Astrocyte of the cerebellum (primary cell): ENCODE data around the gene FAM53B.

Experiments
- DNase-seq: peaks from one replicate; pipeline ENCODE4 v3.0.0-alpha.2; 2011; ENCODE audit warnings: low read depth
- H3K4me3 ChIP-seq: 2 replicates; pipeline ENCODE4 v1.5.1; 2011; ENCODE audit warnings: mild to moderate bottlenecking, low read depth, low read length, moderate library complexity
- CTCF ChIP-seq: IDR thresholded peaks from 2 replicates; pipeline ENCODE4 v1.5.1; 2012; ENCODE audit warnings: low read length, low read depth, moderate library complexity, mild to moderate bottlenecking; ENCODE audit errors: missing control alignments
- in situ Hi-C: cut with HindIII; loops from 2 replicates; pipeline ENCODE4 v1.10.0; 2017; ENCODE audit warnings: low sequenced_read_pairs

The FAM53B gene

GRCh38 chr10:124606822-124607221, 137.4 kb downstream of the FAM53B start:
- in situ Hi-C loops: no loop called here
- H3K4me3 ChIP-seq: no peak overlapping the region
- no peak for TF ChIP-seq CTCF
- DNase-seq: no peak

GRCh38 chr10:124605856-124606812, 138.0 kb downstream of the FAM53B start:
- in situ Hi-C loops: no loop called here
- DNase-seq: no peak
- no peak for TF ChIP-seq CTCF
- H3K4me3 ChIP-seq: no peak overlapping the region

GRCh38 chr10:124605481-124605855, 138.7 kb downstream of the FAM53B start:
- TF ChIP-seq CTCF: no peak
- H3K4me3 ChIP-seq: no peak overlapping the region
- in situ Hi-C loops: no loop called here
- DNase-seq: no peak

GRCh38 chr10:124605001-124605370, 139.2 kb downstream of the FAM53B start:
- H3K4me3 ChIP-seq: no peak overlapping the region
- TF ChIP-seq CTCF: no peak
- no peak for DNase-seq
- in situ Hi-C loops: no loop called here

- no peak for TF ChIP-seq CTCF
Measured at GRCh38 chr10:124604214-124605000, 139.8 kb downstream of the FAM53B start.

GRCh38 chr10:124603376-124604213, 140.6 kb downstream of the FAM53B start:
- no peak overlapping the region for H3K4me3 ChIP-seq
- TF ChIP-seq CTCF: no peak
- in situ Hi-C loops: no loop called here
- DNase-seq: no peak

More at GRCh38 chr10:124604214-124605000, 139.8 kb downstream of the FAM53B start:
- no peak overlapping the region for H3K4me3 ChIP-seq
- no peak for DNase-seq
- in situ Hi-C loops: no loop called here
